Fibroblast of skin of left quadriceps (primary cell): ENCODE measurements around the gene MALL.
"Not testable (repeated sequence)": the region's sequence is repeated elsewhere in the genome, so short reads cannot be mapped to it uniquely, and the experiment has no call there.

Experiments used
- DNase-seq, 2 experiments: peaks; one replicate each; pipeline ENCODE4 v3.0.0-alpha.2; 2013; ENCODE audit warnings: low read depth in 2 of 2

MALL gene

DNA sequence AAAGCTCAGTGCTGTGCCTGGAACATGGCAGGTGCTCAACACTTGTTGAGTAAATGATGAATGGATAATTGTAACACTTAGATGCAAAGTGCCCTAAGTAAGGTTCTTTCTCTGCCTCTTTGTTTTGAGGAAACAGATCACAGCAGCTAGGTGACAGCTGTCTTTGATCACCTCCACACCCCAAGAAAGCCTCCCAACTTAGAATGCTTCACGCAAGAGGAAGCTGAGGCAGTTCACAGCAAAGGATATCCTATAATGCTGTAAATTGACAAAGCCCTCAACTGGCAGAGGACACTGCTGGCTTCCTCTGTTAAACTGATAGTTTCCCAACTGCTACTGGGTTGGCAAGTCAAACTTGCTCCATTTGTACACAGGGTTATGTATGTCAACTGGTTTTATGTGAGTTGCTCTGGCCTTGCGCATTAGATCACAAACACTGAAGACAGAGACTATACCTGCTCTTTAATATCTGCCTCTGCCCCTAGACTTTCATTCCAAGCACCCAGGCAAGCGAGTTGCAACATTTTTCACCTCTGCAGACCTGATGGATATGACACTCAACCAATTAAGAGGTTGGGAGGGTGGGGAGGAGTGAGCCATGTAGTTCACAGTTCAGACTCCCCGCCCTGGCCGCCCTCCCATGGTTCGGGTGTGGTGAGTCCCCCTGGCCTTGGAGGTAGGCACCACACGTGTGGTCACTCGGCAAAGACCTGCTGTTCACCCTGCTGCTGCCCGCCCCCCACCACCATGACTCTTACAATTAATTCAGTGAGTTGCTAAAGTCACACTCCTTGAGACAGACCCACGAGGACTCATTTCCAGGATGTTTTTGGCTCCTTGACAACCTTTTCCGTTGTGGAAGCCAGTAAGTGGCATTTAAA is 4.8 kb upstream of the MALL start:
- no peak for DNase-seq

DNA sequence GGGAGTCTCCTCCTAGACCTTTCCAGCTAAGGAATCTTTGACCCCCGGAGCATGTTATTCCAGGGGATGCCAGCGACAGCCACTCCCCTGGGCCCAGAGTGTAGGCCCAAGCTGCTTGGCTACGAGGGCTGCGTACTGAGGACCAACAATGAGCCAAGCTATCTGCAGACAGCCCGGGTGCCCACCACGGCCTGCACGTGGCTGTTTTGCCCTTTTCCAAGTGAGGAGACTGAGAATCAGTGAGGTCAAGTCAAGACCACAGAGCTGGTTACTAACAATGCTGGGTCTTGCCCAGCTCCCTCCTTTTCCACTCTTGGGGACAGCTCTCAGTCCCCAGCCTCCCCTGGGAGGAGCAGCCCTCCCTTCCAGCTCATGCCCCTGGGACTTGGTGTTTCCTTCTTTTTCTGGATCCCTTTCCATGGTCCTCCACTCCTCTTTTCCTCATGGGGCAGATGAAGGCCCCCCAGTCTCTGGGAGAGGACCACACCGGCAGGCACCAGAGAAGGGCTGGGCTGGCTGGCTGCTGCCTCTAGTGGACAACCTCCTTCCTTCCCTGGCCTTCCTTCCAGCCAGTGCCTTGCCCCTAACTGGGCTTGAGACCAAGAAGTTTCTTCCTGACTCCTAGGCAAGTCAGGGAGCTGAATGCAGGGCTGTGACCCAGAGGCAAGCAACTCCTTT is 550 bp upstream of the MALL start:
- DNase-seq, result no peak

DNA sequence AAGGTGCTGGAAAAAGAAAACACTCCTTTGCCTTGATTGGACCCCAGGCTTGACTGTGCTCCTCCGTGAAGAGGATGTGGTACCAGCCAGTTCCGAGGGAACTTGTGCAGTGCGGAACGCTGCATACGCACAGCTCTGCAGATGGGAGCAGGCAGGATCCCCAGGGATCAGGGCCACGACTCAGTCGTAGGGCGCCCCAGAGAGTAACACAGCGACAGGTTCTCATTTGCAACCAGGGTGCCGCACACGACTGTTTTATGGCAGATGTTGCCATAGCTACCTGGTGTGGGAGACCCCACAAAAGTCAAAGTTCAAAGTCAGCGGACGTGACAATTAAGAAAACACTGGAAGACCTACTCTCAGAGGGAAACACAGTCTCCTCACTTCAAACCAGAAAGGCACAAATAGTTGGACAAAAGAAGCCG is 779 bp downstream of the MALL start:
- no peak for DNase-seq

DNA sequence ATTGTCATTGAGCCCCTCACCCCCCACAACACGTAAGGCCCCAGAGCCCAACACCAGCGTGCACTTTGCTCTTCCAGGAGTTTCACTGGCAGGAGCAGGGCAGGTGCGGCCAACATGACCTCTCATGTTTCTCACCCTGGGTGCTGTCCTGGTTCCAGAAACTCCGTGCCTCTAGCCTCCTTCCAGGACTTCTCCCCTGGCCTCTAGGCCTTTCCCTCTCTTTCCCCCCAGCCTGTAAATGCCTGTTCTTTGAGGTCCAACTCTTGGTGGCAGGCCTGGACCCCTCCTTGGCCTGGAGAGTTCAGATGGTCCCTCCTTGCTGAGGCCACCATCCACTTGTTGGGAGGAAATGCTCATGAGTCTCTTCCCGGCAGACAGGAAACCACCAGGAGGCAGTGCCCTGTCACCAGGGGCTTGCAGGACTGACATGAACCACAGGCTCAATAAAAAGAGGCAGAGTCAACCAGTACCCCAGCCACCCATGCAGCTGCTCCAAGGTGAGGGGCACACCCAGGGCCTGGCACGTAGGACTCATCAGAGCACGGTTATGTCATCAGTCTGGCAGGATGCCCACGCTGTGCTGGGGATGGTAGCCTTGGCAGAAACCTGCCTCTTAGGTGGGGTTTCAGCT is 1.5 kb downstream of the MALL start:
- DNase-seq, result no peak

DNA sequence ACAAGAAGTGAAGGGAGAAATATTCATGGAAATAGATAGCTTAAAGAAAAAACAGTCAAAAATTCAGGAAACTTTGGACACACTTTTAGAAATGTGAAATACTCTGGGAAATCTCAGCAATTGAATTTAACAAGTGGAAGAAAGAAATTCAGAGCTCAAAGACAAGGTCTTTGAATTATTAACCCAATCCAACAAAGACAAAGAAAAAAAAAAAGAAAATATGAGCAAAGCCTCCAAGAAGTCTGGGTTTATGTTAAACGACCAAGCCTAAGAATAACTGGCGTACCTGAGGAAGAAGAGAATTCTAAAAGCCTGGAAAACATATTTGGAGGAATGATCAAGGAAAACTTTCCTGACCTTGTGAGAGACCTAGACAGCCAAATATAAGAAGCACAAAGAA is 7.3 kb downstream of the MALL start:
- not testable (repeated sequence) for DNase-seq

DNA sequence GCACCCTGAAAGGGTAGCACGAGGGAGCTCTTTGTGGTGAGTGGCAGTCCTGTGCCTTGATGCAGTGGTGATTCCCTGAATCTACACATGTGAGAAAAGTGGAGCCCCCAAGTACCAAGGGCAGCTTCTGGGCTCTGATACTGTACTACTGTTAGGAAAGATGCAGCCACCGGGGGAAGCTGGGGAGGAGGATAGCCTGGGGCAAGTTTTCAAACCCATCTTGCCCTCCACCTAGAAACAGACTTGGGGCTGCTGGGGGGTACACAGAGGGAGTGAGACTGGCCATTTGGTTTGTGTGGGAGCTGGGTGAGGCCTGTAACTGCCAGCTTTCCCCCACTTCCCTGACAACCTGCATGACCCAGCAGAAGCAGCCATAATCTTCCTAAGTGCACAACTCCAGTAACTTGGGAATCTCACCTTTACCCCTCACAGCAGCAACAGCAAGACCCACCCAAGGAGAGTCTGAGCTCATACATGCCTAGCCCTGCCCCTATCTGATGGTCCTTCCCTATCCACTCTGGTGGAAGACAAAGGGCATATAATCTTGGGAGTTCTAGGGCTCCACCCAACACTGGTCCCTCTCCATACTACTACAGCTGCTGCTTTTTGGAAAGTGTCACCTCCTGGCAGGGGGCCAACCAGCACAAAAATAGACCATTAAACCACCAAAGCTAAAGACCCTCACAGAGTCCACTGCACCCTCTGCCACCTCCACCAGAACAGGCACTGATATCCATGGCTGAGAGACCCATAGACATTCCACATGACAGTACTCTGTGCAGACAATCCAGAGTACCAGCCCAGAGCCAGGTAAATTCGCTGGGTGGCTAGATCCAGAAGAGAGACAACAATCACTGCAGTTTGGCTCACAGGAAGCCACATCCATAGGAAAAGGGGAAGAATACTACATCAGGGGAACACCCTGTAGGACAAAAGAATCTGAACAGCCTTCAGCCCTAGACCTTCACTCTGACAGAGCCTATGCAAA is 8.2 kb downstream of the MALL start:
- no peak for DNase-seq

DNA sequence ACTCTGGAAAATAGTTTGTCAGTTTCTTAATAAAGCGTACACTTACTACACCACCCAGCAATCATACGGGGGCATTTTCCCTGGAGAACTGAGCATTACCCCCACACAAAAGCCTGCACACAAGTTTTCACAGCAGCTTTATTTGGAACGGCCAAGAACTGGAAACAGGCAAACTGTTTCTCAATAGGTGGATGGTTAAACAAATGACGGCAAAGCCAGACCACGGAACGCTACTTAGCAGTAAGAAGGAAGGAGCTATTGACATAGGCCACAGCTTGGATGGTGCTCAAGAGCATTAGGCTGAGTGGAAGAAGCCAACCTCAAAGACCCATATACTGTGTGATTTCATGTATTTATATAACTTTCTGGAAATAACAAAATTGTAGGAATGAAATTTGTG is 9.0 kb downstream of the MALL start:
- DNase-seq, result no peak

DNA sequence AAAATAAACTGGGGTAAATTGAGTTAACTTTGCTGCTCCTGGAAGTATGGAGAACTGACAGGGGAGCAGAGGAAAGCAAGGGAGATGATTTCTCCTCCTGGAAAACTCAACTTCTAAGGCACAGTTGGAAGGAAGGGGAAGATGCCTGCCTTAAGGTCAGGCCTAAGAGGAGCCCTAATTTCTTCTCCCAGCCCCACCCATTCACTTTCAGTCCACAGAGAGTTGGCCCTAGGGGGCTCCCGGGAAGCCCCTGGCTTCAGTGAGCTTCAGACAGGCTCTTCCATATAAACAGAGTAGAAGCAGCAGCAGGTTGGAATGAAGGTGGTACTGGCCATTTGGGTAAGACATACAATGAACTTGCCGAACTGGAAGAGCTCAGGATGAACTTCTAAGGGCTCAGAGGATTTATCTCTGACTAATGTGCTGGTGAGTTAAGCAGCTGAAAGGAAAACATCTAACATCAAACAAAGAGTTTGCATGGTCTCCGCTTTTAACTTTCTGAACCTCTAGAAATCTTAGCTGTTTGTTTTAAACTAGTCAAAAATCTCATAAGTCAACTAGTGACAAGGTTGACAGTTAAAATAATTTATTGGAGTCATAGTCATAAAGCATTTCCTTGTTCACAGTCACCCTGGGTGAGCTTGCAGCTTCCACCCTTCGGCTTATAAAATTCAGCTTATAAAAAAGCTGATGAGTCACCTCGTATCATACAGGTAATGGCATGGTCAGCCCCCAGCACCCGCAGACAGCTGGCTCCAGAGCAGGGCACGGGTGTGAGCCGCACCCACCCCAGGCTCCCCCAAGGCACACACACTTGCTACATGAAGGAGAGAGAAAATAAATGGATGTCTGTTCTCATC is 9.8 kb downstream of the MALL start:
- DNase-seq, result no peak

DNA sequence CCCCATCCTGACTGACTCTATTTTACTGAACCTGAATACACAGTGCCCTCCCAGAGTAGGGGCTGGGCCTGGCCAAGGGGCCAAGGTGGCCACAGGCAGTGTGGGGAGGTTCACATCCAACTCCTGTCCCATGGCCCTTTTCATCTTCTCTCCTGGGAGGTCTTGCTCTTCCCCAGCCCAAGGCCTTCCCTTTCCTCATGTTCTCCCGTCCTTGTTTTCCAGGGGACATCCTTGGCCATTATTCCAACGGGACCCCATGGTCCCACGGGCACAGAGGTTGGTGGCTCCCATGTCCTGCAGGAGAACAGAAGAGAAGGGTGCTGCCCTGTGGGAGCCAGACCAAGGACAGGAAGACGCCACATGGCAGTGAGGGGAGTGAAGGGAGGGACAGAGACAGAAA is 10.4 kb downstream of the MALL start:
- DNase-seq, result no peak

DNA sequence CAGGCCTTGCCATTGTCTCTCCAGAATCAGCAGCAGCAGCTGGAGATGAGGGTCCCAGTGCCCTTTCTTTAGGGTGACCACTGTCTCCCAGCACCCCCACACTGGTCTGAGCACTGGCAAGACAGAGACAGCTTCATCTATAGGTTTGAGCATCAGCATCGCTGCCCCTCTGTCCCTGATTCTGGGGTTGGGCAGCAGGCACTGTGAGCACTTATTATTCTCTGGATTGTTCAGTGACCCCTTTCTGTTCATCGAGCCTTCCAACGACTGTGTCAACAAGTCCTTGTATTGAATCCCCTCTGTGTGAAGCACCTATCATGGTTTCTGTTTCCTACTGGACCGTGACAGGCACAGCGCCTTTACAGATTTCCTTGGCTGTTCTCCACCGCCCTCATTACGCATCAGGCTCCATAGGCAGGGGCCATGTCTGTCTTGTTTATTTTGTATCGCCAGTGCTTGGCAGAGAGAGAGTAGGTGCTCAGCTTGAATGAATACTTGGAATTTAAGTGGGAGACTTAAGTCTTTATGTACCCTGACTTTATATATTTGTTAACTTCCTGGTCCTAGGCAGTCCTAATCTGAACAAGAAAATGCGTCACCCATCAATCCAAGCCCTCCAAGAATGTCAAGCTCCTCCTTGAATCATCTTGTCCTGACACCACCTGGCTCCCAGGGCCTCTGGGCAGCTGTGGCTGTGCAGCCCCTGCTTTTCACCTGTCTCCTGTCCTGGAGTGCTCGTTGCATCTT is 11.4 kb downstream of the MALL start:
- DNase-seq, result no peak

DNA sequence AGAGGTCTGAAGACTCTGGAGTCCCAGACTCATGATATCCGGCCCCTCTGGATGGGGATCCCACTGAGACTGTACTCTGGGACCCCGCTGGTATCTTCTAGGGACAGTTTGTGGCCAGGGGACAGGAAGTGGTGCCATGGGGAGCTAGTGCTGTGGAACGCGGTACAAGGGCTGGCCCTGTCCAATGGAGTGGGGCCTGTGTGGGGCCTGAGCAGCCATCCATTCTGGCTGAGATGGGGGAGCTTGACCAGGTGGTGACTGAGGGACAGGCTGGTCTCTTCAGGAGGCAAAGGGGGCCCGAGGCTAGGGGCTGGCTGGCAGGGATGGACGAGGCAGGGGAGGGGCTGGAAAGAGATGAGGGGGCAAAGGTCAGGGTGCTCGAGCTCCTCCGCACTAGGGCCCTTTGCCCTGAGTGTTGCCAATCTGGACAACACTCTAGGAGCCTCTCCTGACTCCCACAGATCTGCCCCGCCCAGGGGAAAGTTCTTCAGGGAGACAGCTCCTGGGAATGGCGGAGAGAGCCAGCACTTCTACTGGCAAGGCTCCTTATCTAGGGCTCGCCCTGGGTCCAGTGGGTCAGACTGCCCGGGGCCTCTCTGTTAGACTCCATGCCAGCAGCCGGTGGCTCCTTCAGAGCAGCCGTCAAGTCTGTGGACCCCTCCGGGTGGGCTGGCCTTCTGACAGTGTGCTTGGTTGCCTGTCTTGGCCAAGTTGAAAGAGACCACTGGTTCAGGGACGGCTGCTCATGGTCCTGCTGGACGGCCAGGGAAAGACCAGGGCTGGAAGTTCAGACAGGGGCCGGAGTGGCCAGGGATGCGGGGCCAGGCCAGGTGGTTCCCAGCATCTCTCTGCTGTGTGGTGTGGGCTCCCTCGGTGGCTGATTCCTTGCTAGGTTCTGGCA is 12.3 kb downstream of the MALL start:
- DNase-seq, result no peak

DNA sequence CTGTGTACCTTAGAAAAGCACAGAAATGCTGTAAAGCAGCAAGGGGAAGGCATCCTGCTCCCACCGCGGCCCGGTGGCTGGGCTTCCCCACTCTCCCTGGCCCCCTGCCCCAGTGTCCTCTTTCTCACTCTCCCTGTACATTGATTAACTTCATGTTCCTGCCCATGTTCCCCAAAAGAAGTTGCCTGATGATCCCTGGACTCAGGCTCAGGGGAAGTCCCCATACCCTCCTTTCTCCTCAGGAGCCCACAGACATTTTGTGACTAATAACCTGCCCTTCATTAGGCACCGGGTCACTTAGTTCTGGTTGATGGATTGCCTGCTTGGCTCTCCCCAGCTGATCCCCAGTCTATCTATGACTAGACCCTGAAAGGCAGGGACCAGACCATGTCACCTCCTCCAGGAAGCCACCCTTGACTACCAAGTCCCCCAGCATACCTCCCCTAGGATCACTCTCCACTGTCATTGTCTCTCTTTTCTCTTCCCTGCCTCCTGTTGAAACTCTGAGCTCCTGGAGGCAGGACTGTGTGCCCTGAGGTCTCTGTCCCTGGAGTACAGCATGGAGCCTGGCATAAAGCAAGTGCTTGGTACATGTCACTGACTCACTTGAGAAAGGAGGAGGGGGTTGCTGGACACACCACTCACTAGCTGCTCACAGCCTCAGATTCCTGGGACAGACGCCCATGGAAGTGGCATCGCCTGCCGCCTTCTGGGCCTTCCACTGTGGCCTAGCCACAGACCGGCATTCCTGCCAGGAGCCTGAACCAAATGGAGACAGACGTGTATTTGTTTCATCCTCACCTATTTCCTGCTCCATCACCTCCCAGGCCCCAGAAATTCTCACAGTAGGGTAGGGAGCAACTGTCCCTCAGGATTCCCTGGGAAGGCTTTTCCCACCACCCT is 13.5 kb downstream of the MALL start:
- DNase-seq, result no peak

DNA sequence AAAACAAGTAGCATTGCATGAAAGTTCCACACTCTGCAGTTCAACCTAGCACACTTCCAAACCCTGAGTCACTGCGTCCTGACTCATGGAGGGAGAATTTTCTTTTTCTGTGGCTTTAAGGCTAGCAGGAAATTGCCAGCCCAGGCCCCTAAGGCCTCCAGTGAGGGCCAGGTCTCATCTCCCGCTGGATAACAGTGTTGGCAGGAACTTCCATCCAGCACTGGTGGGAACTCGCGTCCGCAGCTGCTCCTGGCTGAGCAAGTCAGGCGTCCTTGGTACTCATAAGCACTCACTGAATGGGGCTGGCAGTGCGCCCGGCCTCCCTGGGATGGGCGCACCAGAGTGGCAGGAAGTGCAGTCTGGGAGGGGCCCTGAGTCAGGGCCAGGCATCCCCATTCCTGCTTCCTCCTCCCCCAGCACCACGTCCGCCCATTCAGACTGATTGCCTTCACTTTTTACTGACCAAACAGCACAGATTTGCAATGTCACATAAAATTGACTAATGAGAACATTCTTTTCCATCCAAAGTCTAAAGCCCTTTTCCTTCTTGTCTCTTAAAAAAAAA is 14.3 kb downstream of the MALL start:
- peak; percentile 99 for DNase-seq

DNA sequence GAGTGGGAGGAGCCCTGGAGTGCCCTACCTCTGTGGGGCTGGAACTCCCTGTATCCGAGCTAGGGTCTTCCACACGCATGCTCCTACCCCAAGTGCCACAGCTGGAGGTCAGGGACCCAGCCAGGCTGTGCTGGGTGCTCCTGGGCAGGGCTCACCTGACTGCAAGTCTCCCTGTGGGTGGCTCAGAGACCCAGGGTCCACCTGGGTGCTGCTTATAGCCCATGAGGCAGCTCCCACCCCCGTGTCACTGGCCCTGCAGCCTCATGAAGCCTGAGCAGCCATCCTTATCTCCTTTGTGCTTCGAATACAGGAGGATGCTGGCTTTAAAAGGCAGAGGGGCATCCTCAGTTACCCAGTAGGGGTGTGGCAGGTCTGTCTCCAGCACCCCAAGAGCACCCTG is 14.7 kb downstream of the MALL start:
- DNase-seq, result not testable (repeated sequence)

DNA sequence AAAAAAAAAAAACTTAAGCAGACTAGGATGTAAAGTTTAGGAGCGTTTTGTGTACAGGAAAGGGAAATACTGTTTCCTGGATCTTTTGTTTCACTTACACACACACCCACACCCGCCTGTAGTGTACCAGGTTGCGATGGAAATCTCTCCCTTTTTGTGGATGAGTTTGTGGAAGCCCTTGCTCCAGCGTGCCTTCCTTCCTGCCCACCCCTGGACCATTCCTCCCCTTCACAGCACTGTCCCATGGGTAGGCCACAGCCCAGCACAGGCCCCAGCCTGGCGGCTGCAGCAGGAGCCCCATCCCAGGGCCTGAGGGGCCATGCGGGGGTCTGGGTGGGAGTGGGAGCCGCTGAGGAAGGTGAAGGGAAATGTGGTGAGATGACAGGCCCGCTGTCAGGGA is 15.1 kb downstream of the MALL start:
- no peak for DNase-seq

DNA sequence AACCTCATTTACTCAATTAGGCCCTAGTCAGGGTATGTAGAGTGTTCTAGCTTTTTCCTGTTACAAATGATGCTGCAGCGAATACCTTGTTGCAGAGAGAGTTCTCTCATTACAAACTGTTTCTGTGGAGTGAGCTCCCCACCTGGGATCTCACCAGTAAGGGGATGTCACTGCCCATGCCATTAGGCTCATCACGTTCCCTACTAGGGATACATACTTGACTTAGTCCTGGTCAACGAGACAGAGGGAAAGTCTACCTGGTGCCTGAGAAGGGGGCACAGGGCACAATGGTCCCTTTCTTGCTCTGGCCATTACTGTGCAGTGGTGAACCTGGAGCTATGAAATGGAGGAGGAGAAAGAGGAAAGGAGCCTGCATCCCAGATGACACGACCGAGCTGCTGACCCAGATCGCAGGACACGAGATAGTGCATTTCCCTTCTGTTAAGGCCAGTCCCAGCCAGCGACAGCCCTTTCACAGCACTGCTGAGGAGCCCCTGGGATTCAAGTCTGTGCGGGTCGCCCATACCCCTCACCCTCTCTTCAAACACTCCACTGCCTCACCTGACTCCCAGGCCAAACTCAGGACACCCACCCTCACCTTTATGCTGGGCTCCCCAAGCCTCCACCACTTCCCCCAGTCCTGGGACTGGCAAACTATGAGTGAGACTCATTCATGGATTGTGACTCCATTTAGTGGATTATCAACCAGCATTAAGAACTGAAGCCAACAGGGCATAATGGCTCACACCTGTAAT is 16.0 kb downstream of the MALL start:
- no peak for DNase-seq

DNA sequence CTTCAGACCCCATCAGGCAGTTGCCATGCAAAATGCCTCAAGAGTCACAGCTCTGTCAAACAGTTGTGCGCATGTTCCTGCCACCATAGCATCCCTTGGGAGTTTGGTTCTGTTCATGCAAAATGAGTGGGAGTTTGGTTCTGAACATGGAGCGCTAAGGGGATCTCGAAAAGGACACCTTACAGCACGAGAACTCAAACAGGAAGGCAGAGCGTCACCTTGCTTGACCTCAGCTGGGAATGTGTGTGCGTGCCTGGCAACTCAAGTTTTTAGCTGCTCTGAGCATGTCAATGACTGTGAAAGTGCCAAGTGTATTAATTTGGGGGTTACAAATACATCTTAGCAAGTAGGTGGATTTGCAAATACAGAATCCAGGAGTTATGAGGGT is 16.6 kb downstream of the MALL start:
- DNase-seq, result no peak
